Sigmoid colon (tissue), 7 donors: ENCODE results near the gene ZNF276. TPM values are rescaled to one million over a fixed set of nuclear protein-coding genes. Genes with fewer than 3 reads are reported as not detected.

Source experiments
- DNase-seq: peaks from one replicate; pipeline ENCODE4 v3.0.0-alpha.2; 2019
- H3K27ac ChIP-seq, 4 donors: fragments of 200-600 bp; sonication (generic); one replicate each; pipeline ENCODE4 v1.5.1; 2016 to 2019; ENCODE audit warnings: mild to moderate bottlenecking in 1 of 4
- H3K27me3 ChIP-seq, 3 donors: fragments of 200-600 bp; sonication (generic); one replicate each; pipeline ENCODE4 v1.5.1; 2019; ENCODE audit warnings: mild to moderate bottlenecking in 1 of 3
- H3K36me3 ChIP-seq, 4 donors: fragments of 200-600 bp; sonication (generic); one replicate each; pipeline ENCODE4 v1.5.1; 2016 to 2019
- H3K4me1 ChIP-seq, 4 donors: fragments of 200-600 bp; sonication (generic); one replicate each; pipeline ENCODE4 v1.5.1; 2017 to 2019
- H3K4me3 ChIP-seq, 4 donors: fragments of 200-600 bp; sonication (generic); one replicate each; pipeline ENCODE4 v1.5.1; 2017 to 2019; ENCODE audit warnings: mild to moderate bottlenecking in 2 of 4, moderate library complexity in 1 of 4
- H3K9me3 ChIP-seq, 4 donors: fragments of 200-600 bp in 3 of 4; sonication (generic) in 3 of 4; one replicate each; pipeline versions ENCODE4 v1.5.1 to v1.6.1; 2013 to 2019
- CTCF ChIP-seq, 4 experiments: fragments of 450-650 bp in 3 of 4; fragments of 200-600 bp in 1 of 4; IDR thresholded peaks; one replicate each; pipeline ENCODE4 v1.5.1; 2016 to 2019; ENCODE audit warnings: antibody characterized with exemption in 4 of 4, mild to moderate bottlenecking in 3 of 4, moderate library complexity in 2 of 4
- EP300 ChIP-seq, 4 donors: sonication (generic); formaldehyde crosslinking; IDR thresholded peaks; one replicate each; pipeline ENCODE4 v1.6.1; 2017; ENCODE audit warnings: antibody characterized with exemption in 4 of 4
- POLR2A ChIP-seq, 2 donors: fragments of 450-650 bp; IDR thresholded peaks; one replicate each; pipeline ENCODE4 v1.6.1; 2016; ENCODE audit warnings: antibody characterized with exemption in 2 of 2, mild to moderate bottlenecking in 2 of 2, moderate library complexity in 2 of 2
- POLR2AphosphoS5 ChIP-seq, 4 donors: sonication (generic); formaldehyde crosslinking; IDR thresholded peaks; one replicate each; pipeline ENCODE4 v1.6.1; 2017; ENCODE audit warnings: antibody characterized with exemption in 4 of 4
- WGBS, 2 donors: extraction: QIAGEN DNeasy Blood & Tissue Kit; methylation state at CpG; one replicate each; pipeline ENCODE4 v1.1.7; 2013; 5-methylcytosine and 5-hydroxymethylcytosine counted together
- intact Hi-C: fragments of 100-400 bp; cut with DNase I; formaldehyde crosslinking; loops from one replicate; pipeline ENCODE4 v1.15.1; 2023
- polyA plus RNA-seq, 3 donors: library from polyadenylated mRNA; stranded (reverse); fragments of 200-250 nt; gene quantifications; one replicate each; pipeline ENCODE4 v1.2.3, GENCODE V29; 2013
- total RNA-seq, 4 donors: library from RNA; depleted of rRNA; stranded (reverse); fragments of >200 nt; gene quantifications; one replicate each; pipeline ENCODE4 v1.1.0, GENCODE V29; 2016
- donor health status: healthy with polysubstance abuse.
- donor health status: Bipolar disorder and iron deficiency.
- donor health status: healthy.

ZNF276 gene
- total and polyA plus RNA-seq, 7 donors: 7.2 to 32.3 (median 14.6) TPM

GRCh38 chr16:89700100-89700648 lies 21.2 kb upstream of the ZNF276 start:
- intact Hi-C loops: loop anchor here (1.0 to 2.0 kb wide), 4 partner anchors 21 to 272 kb away; partner anchors contain the start of genes VPS9D1 and ZNF276
- peaks cover 0 to 28% (median 7%) of the 10 kb centered on the region in 3 donors for H3K27me3 ChIP-seq
- H3K36me3 ChIP-seq: peaks cover 0 to 14% (median 0%) of the 10 kb centered on the region in 4 donors
- H3K4me3 ChIP-seq: peak overlapping the region; percentile 49 to 68 (median 59)
- WGBS, 2 donors: 0 to 1% methylated on average over 30 of the region's 30 CpGs
- peak; percentile 100 for DNase-seq
- H3K27ac ChIP-seq: peak overlapping the region; percentile 70 to 83 (median 76)
- no peaks in the 10 kb centered on the region for H3K9me3 ChIP-seq
- TF ChIP-seq EP300 (IDR thresholded peaks at IDR 0.05) (peak in 2 of 4 donors; percentile 57 to 61), POLR2AphosphoS5 (IDR thresholded peaks at IDR 0.05) (peak in 3 of 4 donors; percentile 32 to 84 (median 46)), CTCF (IDR thresholded peaks at IDR 0.05) (peak; percentile 72 to 88 (median 78)), POLR2A (IDR thresholded peaks at IDR 0.05) (peak in 1 of 2 donors; percentile 22)
- peaks cover 0 to 27% (median 25%) of the 10 kb centered on the region in 4 donors for H3K4me1 ChIP-seq

- no peak for DNase-seq
Observed at GRCh38 chr16:89700649-89701424, 20.5 kb upstream of the ZNF276 start.

GRCh38 chr16:89701425-89702406 lies 19.6 kb upstream of the ZNF276 start, which contains the start of gene SPATA2L:
Gene SPATA2L, minus strand, starts transcription at chr16:89701705. Its CDS starts 473 bp downstream, at chr16:89701232.
- H3K4me1 ChIP-seq: peaks cover 0 to 32% (median 27%) of the 10 kb centered on the region in 4 donors
- no peaks in the 10 kb centered on the region for H3K9me3 ChIP-seq
- WGBS, 2 donors: 1% methylated on average over 97 of the region's 97 CpGs
- peak; percentile 89 for DNase-seq
- intact Hi-C loops: loop anchor here (2.0 kb wide), 2 partner anchors 19 to 159 kb away; partner anchors contain the start of genes VPS9D1 and ZNF276
- peak within 1 kb of the TSS; percentile 49 to 68 (median 59) for H3K4me3 ChIP-seq
- TF ChIP-seq POLR2AphosphoS5 (IDR thresholded peaks at IDR 0.05) (peak; percentile 72 to 87 (median 81)), POLR2A (IDR thresholded peaks at IDR 0.05) (peak; percentile 34 to 60), CTCF (IDR thresholded peaks at IDR 0.05) (peak in 1 of 4 experiments; percentile 22), EP300 (IDR thresholded peaks at IDR 0.05) (no peak)
- peaks cover 0 to 28% (median 7%) of the 10 kb centered on the region in 3 donors for H3K27me3 ChIP-seq
- H3K36me3 ChIP-seq: peaks cover 0 to 10% (median 0%) of the 10 kb centered on the region in 4 donors
- H3K27ac ChIP-seq: peak within 1 kb of the TSS; percentile 70 to 83 (median 76)

More at GRCh38 chr16:89700649-89701424, 20.5 kb upstream of the ZNF276 start:
- Histone ChIP-seq H3K9me3 (no peaks in the 10 kb centered on the region), H3K27me3 (peaks cover 0 to 28% (median 7%) of the 10 kb centered on the region in 3 donors), H3K27ac (peak overlapping the region; percentile 70 to 83 (median 76)), H3K4me3 (peak overlapping the region; percentile 49 to 68 (median 59)), H3K4me1 (peaks cover 0 to 27% (median 25%) of the 10 kb centered on the region in 4 donors), H3K36me3 (peaks cover 0 to 10% (median 0%) of the 10 kb centered on the region in 4 donors)
- intact Hi-C loops: loop anchor here (1.0 to 2.0 kb wide), 4 partner anchors 20 to 271 kb away; partner anchors contain the start of genes VPS9D1 and ZNF276
- TF ChIP-seq EP300 (IDR thresholded peaks at IDR 0.05) (no peak), POLR2AphosphoS5 (IDR thresholded peaks at IDR 0.05) (peak in 1 of 4 donors; percentile 16)
- 1 to 2% methylated on average over 78 of the region's 78 CpGs for WGBS, 2 donors

GRCh38 chr16:89704281-89704680 lies 17.1 kb upstream of the ZNF276 start:
- no peak overlapping the region for H3K4me3 ChIP-seq
- no peaks in the 10 kb centered on the region for H3K9me3 ChIP-seq
- H3K4me1 ChIP-seq: peaks cover 0 to 32% (median 27%) of the 10 kb centered on the region in 4 donors
- H3K36me3 ChIP-seq: no peaks in the 10 kb centered on the region
- DNase-seq: no peak
- H3K27me3 ChIP-seq: peaks cover 0 to 28% (median 7%) of the 10 kb centered on the region in 3 donors
- no peak for TF ChIP-seq EP300 (IDR thresholded peaks at IDR 0.05)
- no peak for TF ChIP-seq POLR2AphosphoS5 (IDR thresholded peaks at IDR 0.05)
- TF ChIP-seq CTCF (IDR thresholded peaks at IDR 0.05): no peak
- no peak for TF ChIP-seq POLR2A (IDR thresholded peaks at IDR 0.05)
- intact Hi-C loops: no loop called here
- WGBS, 2 donors: 85 to 89% methylated on average over 13 of the region's 13 CpGs
- H3K27ac ChIP-seq: no peak overlapping the region
